ENCODE measurements around the gene EXOC4.

Gene EXOC4

DNA sequence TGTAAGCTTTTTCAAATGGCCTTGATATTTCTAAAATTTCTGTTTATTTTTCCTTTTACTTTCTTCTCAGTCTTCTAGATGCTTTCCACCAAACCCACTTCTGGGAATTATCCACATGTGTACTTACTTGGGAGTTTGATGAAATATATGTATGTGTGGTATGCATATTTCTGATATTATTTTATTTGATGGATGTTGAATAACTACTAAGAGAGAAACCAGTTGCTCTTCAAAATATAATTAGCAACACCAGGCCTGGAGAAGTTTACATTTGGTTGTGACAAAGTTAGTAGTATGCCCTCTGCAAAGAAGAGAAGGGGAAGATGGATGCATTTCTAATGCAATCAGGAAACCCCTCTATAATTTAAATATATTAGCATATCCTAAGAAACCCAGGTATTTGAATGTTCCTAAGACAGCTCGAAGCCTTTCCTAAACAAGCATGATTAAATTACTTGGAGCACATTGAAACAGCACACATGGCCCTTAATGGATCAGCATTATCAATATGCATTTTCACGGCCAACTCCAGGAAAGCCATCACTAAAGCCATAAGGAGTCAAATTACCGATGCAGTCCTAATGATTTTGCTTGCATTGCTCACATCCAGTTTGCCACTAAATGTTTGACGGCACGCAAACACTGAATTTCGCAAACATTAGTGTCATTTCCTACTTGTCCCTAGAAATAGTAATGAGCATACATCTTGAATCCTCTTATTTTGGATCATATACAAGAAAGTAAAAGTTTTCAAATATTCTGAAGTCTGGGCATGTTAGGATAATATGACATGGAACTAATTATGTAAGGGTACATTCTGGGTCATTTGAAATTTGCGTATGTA, 393.8 kb downstream of the EXOC4 start:
- no peak for DNase-seq

- DNase-seq = no peak
Measured at GRCh38 chr7:133649593-133649992, 396.7 kb downstream of the EXOC4 start.

GRCh38 chr7:133650069-133650468, 397.2 kb downstream of the EXOC4 start:
- DNase-seq = no peak

- DNase-seq = no peak
Measured at GRCh38 chr7:133650487-133651300, 397.8 kb downstream of the EXOC4 start.

DNA sequence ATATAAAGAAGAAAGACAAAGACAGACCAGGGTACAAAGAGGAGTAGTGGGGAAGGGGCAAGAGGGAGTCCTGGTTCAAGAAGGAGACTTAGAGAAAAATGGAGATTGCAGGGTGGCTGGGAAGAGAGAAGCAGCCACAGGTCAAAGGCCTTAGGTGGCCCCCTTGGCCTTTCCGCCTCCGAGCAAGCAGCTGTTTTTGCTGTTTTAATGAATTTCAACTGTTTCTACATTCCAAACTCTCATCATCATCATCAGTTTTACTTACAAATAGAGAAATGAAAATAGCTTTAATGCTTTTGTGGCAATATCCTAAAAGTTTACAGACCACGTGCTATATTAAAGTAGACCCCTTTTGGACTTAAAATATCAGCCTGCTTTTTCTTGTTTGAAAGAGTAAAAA, 399.7 kb downstream of the EXOC4 start:
- no peak for DNase-seq

DNA sequence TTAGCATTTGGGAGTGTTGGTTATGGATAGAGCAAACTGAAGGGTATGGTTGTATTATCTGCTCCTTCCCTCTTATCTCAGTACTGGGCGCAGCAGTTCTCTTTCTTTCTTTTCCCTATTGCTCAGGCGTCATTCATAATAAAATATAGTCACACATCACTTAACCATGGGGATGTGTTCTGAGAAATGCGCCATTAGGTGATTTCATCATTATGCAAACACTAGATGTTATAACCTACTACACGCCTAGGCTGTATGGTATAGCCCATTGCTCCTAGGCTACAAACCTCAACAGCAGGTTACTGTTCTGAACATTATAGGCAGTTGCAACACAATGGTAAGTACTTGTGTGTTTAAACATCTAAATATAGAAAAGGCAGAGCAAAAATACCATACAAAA, 401.7 kb downstream of the EXOC4 start:
- DNase-seq = no peak

GRCh38 chr7:133662276-133662675, 409.4 kb downstream of the EXOC4 start:
- DNase-seq = no peak

DNA sequence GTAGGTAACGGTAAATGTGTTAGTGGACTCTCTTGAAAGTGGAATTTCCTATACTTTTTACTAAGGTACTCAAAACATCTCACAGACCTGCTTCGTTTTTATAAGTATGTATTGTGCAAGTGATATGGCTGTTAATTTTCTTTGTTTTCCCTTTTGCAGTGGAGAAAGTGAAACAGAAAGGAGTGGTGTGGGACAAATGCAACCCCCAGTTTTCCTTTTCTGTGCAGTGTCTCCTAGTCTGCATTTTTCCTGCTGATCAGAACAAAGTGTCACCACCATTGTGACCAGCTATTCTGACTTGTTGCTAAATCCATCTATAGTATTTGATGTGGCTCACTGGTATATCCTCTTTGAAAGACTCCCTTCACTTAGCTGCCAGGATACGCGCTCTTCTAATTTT, 410.0 kb downstream of the EXOC4 start:
- DNase-seq = no peak

DNA sequence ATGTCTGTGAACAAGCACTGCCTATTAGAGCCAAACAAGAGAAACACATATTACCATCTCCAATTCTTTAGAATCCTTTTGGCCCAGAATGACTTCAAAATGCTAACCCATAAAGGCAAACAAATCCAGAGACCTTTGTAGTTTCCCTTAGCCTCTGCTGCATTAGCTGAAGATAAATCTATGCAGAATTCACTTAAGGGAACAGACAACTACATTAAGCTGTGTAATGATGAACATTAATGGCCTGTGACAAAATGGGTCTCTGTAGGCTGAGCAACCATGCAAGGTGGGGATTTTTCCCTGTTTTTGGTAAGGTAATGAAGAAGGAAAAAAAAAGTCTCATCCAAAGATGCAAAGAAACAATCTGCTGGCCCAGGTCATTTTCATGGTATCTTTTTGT, 411.6 kb downstream of the EXOC4 start:
- DNase-seq = no peak

- DNase-seq = no peak
Measured at GRCh38 chr7:133668296-133669060, 415.6 kb downstream of the EXOC4 start.

DNA sequence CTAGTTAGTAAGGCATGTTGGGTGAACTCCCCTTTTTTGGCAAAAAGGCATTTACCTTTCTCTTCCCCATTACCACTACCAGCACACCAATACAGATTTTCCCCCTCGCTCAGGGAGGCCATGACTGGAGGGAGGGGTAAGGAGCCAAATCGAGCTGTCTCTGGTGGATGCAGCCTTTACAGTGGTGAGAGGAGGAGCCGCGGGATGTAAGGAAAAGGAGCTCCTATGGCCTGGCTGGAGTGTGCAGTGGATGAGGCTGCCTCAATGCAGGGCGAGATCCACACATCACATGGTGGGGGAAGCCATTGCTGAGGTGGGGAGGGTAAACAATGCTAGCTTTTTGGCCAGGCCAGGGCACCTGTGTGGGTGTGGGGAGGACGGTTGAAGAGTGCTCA, 416.2 kb downstream of the EXOC4 start:
- DNase-seq = no peak

DNA sequence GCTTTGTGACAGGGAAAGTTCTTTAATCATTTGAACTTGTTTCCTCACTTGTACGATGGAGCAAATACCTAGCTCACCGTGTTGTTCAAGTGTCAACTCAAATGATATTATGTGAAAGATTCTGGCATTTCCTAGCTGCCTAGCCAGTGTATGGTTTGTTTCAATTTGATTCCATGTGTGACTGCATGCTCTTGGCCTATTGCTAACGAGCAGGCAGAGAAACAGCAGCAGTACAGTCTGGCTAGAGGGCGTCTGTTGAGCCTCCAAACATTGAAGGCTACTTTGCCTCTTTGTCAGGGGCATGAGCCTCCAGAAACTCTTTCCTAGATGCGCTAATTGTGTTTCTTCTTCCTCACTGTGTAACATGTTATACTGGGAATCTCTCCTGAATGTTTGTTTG, 417.4 kb downstream of the EXOC4 start:
- no peak for DNase-seq

- DNase-seq = no peak
Measured at GRCh38 chr7:133672866-133673265, 420.0 kb downstream of the EXOC4 start.

DNA sequence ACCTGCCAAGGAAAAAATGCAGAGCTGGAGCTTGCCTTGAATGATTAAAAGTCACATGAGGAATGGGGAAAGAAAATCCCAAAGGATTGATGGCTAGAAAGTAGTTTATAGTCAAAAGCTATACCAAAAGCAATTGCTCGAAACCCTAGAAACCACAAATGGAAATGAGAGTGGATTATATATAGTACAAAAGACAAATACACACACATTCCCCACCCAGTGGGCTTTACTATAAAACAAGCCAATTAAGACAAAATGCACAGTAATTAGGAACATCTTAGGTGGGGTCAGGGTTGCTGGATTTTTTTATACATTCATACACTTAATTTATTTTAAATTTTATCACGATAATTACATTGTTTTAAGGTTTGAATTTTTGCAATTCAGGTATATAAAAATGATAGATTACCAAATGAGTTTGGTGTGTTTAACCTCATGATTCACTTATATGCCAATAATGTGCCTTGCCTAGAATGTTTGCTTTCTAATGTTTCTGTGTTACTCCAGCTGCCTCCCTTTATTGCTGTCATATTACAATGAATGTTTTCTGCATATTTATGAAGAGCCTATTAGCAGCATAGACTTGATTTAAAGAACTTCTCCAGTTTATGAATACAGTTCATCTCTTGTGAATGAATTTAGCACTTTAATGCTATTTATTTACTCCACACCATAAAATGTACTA, 421.3 kb downstream of the EXOC4 start:
- DNase-seq = no peak

- DNase-seq = no peak
Measured at GRCh38 chr7:133675510-133676218, 422.8 kb downstream of the EXOC4 start.

- no peak for DNase-seq
Measured at GRCh38 chr7:133676805-133677370, 424.0 kb downstream of the EXOC4 start.

GRCh38 chr7:133678137-133678814, 425.4 kb downstream of the EXOC4 start:
- DNase-seq = no peak

DNA sequence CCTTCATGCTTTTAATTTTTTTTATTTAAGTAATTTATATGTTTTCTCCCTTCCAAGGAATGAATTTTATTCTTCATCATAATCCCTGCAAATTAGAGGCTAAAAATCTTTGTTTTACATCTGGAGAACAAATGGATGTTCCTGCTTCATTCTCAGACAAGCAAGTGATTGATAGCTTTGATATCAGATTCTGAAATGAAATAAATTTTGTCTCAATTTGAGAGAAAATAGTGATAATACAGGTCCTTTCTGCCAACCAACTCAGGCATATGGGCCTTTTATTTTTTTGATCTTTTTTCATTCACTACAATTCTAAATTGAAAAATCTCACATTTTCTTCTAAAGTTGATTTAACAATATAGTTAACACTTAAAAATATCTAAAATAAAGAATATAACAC, 427.1 kb downstream of the EXOC4 start:
- no peak for DNase-seq

GRCh38 chr7:133681529-133681928, 428.7 kb downstream of the EXOC4 start:
- no peak for DNase-seq

GRCh38 chr7:133682364-133683181, 429.7 kb downstream of the EXOC4 start:
- DNase-seq = no peak

DNA sequence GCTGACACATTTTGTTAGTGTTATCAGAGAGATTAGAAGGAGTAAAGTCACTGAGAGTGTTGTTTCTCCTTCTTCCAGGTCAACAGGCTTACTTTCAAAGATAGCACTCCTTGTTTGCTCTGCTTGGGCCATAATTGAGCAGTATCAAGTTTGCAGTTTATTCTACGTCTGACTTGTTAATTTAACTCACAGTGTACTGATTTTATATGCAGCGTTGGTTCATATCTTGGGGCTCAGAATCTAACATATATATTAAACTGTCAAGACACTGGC, 430.2 kb downstream of the EXOC4 start:
- DNase-seq = no peak

Data from activated CD4-positive, alpha-beta T cell treated with anti-CD3 and anti-CD28 coated beads, Interleukin-2, amount 50 U/mL, for 16 hours (primary cell).